ENCODE data around the gene DDAH2.

DNA sequence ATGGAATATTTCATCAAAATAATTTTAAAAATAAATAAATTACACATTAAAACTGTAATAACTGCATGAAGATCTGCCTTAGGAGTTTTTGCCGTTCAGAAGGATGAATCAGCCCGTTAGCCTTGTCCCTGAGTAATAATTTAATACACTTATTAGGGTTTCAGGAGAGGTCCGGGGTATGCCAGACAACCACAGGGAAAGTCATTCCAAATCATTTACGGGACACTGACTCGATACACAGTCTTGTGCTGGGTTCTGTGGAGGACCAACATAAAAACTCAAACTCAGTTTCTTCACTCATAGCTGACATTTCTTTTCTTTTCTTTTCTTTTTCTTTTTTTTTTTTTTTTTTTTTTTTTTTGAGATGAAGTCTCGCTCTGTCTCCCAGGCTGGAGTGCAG lies 23.2 kb downstream of the DDAH2 start:
- no peak for TF ChIP-seq CTCF (IDR thresholded peaks at IDR 0.05; ENCODE audit: borderline replicate concordance, extremely low read depth, low read length, poor library complexity, severe bottlenecking)
- no peak for TF ChIP-seq EZH2 (IDR thresholded peaks at IDR 0.05; ENCODE audit: borderline replicate concordance, low read depth, low read length, severe bottlenecking)

Data from DND-41 (cell line).